Measurements from ENCODE around the gene LARP4B. TPM values are rescaled to one million over a fixed set of nuclear protein-coding genes. Genes with fewer than 3 reads are reported as not detected.

The LARP4B gene
- total RNA-seq, 2 experiments from 2014 or later, result 33.1 to 40.2 TPM

DNA sequence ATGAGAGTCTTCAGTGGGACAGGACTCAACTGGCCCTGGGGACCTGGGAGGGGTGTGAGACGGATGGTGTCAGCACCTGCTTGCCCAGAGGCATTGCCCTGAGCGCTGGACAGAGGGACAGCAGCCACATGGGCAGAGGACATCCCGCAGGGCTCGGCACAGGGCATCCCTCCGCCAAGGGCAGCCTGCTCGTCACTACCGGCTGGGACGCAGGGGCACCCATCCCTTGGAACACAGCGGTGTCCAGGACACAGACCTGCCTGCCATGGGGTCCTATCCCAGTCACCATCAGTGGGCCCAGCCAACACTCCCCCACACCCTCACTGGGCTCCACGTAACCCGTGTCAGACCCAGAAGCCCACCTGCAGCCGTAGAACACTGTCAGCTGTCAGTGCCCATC, 109.3 kb downstream of the LARP4B start:
- no peaks in the 10 kb centered on the region for H3K27me3 Mint-ChIP-seq
- no peak for DNase-seq
- Histone ChIP-seq H3K36me3 (ENCODE audit: insufficient read depth, low read length) (peaks cover 81% of the 10 kb centered on the region), H3K4me3 (ENCODE audit: low read length) (no peak overlapping the region), H3K27ac (ENCODE audit: low read depth in 1 of 2, low read length in 2 of 2) (no peak overlapping the region), H3K27me3 (ENCODE audit: control insufficient read depth in 1 of 2, insufficient read depth in 2 of 2, low read length in 2 of 2) (no peaks in the 10 kb centered on the region), H3K4me1 (ENCODE audit: insufficient read depth, low read length) (peaks cover 18% of the 10 kb centered on the region), H3K9me3 (ENCODE audit: control insufficient read depth in 1 of 2, insufficient read depth in 1 of 2, low read length in 2 of 2) (no peaks in the 10 kb centered on the region)
- TF ChIP-seq, protein P1, sequence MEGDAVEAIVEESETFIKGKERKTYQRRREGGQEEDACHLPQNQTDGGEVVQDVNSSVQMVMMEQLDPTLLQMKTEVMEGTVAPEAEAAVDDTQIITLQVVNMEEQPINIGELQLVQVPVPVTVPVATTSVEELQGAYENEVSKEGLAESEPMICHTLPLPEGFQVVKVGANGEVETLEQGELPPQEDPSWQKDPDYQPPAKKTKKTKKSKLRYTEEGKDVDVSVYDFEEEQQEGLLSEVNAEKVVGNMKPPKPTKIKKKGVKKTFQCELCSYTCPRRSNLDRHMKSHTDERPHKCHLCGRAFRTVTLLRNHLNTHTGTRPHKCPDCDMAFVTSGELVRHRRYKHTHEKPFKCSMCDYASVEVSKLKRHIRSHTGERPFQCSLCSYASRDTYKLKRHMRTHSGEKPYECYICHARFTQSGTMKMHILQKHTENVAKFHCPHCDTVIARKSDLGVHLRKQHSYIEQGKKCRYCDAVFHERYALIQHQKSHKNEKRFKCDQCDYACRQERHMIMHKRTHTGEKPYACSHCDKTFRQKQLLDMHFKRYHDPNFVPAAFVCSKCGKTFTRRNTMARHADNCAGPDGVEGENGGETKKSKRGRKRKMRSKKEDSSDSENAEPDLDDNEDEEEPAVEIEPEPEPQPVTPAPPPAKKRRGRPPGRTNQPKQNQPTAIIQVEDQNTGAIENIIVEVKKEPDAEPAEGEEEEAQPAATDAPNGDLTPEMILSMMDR (IDR thresholded peaks at IDR 0.05), result no peak
- POLR2A ChIA-PET, result no interaction called here
- no peak for ATAC-seq (ENCODE audit: poor library complexity)
- no peak overlapping the region for H3K27ac Mint-ChIP-seq
- intact Hi-C loops (cut with DNase I, micrococcal nuclease), result loop anchor here in 1 of 2 experiments (10.0 kb wide), 2 partner anchors 253 to 307 kb away; no protein-coding TSS in a partner anchor
- peaks cover 94% of the 10 kb centered on the region for H3K36me3 Mint-ChIP-seq (ENCODE audit: low read depth)
- H3K4me1 Mint-ChIP-seq (ENCODE audit: low read depth), result peaks cover 27% of the 10 kb centered on the region
- H3K4me3 Mint-ChIP-seq, result no peak overlapping the region
- H3K9me3 Mint-ChIP-seq, result no peaks in the 10 kb centered on the region
- CTCF ChIA-PET, result no interaction called here

DNA sequence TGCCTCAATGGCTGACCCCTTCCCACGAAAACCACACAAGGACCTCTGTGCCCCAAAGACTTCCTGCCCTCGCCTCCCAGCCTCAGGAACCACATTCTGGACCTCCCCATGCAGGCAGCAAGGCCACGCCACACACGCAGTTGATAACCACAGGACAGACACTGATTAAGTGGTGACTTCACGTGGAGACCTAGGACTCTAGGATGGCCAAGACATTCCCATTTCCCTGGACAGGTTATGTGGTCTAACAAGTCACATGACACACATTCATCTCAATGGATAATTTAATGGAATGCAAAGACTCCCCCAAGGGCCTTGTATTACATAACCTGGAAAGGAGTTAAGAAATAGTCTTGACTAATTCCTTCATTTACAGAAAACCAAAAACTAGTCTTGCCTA, 110.2 kb downstream of the LARP4B start:
- peaks cover 94% of the 10 kb centered on the region for H3K36me3 Mint-ChIP-seq (ENCODE audit: low read depth)
- Histone ChIP-seq H3K27ac (ENCODE audit: low read depth in 1 of 2, low read length in 2 of 2) (no peak overlapping the region), H3K4me1 (ENCODE audit: insufficient read depth, low read length) (peaks cover 18% of the 10 kb centered on the region), H3K36me3 (ENCODE audit: insufficient read depth, low read length) (peaks cover 88% of the 10 kb centered on the region), H3K27me3 (ENCODE audit: control insufficient read depth in 1 of 2, insufficient read depth in 2 of 2, low read length in 2 of 2) (no peaks in the 10 kb centered on the region), H3K4me3 (ENCODE audit: low read length) (no peak overlapping the region), H3K9me3 (ENCODE audit: control insufficient read depth in 1 of 2, insufficient read depth in 1 of 2, low read length in 2 of 2) (no peaks in the 10 kb centered on the region)
- DNase-seq (no peak), ATAC-seq (ENCODE audit: poor library complexity) (no peak)
- H3K4me3 Mint-ChIP-seq, result no peak overlapping the region
- no peaks in the 10 kb centered on the region for H3K27me3 Mint-ChIP-seq
- ChIA-PET CTCF (no interaction called here), POLR2A (no interaction called here)
- H3K9me3 Mint-ChIP-seq, result no peaks in the 10 kb centered on the region
- peak overlapping the region; percentile 62 for H3K27ac Mint-ChIP-seq
- H3K4me1 Mint-ChIP-seq (ENCODE audit: low read depth), result peaks cover 27% of the 10 kb centered on the region
- intact Hi-C loops (cut with DNase I, micrococcal nuclease), result loop anchor here in 1 of 2 experiments (10.0 kb wide), 2 partner anchors 253 to 307 kb away; no protein-coding TSS in a partner anchor
- TF ChIP-seq, protein P1 (IDR thresholded peaks at IDR 0.05), result no peak

DNA sequence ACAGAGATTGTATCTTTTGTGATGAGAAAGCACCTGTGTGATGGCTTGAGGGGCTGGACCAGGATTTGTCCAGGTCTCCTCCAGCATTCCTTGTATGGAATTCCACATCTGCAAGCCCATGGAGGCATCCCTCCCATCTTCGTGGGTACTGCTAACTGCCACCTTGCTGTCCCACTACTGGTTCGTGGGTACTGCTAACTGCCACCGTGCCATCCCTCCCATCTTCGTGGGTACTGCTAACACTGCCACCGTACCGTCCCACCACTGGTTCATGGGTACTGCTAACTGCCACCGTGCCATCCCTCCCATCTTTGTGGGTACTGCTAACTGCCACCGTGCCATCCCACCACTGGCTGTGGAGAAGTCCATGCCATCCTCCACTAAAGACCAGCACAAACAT, 111.7 kb downstream of the LARP4B start:
- peaks cover 18% of the 10 kb centered on the region for H3K4me1 ChIP-seq (ENCODE audit: insufficient read depth, low read length)
- no peaks in the 10 kb centered on the region for H3K9me3 Mint-ChIP-seq
- H3K27ac ChIP-seq (ENCODE audit: low read depth in 1 of 2, low read length in 2 of 2), result no peak overlapping the region
- no peaks in the 10 kb centered on the region for H3K27me3 Mint-ChIP-seq
- peaks cover 84% of the 10 kb centered on the region for H3K36me3 ChIP-seq (ENCODE audit: insufficient read depth, low read length)
- no peak overlapping the region for H3K27ac Mint-ChIP-seq
- intact Hi-C loops (cut with DNase I, micrococcal nuclease), result loop anchor here in 1 of 2 experiments (10.0 kb wide), 2 partner anchors 255 to 305 kb away; no protein-coding TSS in a partner anchor
- TF ChIP-seq, protein P1 (IDR thresholded peaks at IDR 0.05), result no peak
- CTCF ChIA-PET, result no interaction called here
- H3K4me1 Mint-ChIP-seq (ENCODE audit: low read depth), result peaks cover 27% of the 10 kb centered on the region
- no peaks in the 10 kb centered on the region for H3K27me3 ChIP-seq (ENCODE audit: control insufficient read depth in 1 of 2, insufficient read depth in 2 of 2, low read length in 2 of 2)
- H3K4me3 ChIP-seq (ENCODE audit: low read length), result no peak overlapping the region
- DNase-seq (no peak), ATAC-seq (ENCODE audit: poor library complexity) (no peak)
- no peak overlapping the region for H3K4me3 Mint-ChIP-seq
- H3K9me3 ChIP-seq (ENCODE audit: control insufficient read depth in 1 of 2, insufficient read depth in 1 of 2, low read length in 2 of 2), result no peaks in the 10 kb centered on the region
- POLR2A ChIA-PET, result no interaction called here
- H3K36me3 Mint-ChIP-seq (ENCODE audit: low read depth), result peaks cover 94% of the 10 kb centered on the region

Data from CD4-positive, alpha-beta T cell (primary cell).